Activated CD4-positive, CD25-positive, alpha-beta regulatory T cell treated with anti-CD3 and anti-CD28 coated beads, Interleukin-2, amount 50 U/mL, for 24 hours (primary cell): ENCODE data around the gene KDM1B.
"Not testable (repeated sequence)": the region's sequence is repeated elsewhere in the genome, so short reads cannot be mapped to it uniquely, and the experiment has no call there.

Experiments used
- ATAC-seq, 2 donors: fragments of 150-1000 bp; cut with Tn5 transposase; one replicate each; pipeline ENCODE4 v1.10.0; 2021; ENCODE audit warnings: mild to moderate bottlenecking in 1 of 2, moderate library complexity in 1 of 2

Gene KDM1B

GRCh38 chr6:18155150-18155863, at the start of gene KDM1B:
KDM1B (plus strand) TSS chr6:18155422; CDS start chr6:18159896, 4,474 bp downstream.
- peak; percentile 89 to 90 for ATAC-seq

- ATAC-seq: no peak
Measured at GRCh38 chr6:18107061-18107460, 48.2 kb upstream of the KDM1B start.

GRCh38 chr6:18110162-18110561, 45.1 kb upstream of the KDM1B start:
- ATAC-seq: no peak

GRCh38 chr6:18115356-18115755, 39.9 kb upstream of the KDM1B start:
- ATAC-seq: peak; percentile 77 to 79

GRCh38 chr6:18117136-18117535, 38.1 kb upstream of the KDM1B start:
- no peak for ATAC-seq

- ATAC-seq: no peak
Measured at GRCh38 chr6:18118330-18118729, 36.9 kb upstream of the KDM1B start.

GRCh38 chr6:18119236-18119635, 36.0 kb upstream of the KDM1B start:
- no peak for ATAC-seq

- ATAC-seq: no peak
Measured at GRCh38 chr6:18121580-18122127, 33.6 kb upstream of the KDM1B start.

GRCh38 chr6:18122128-18123093, 32.8 kb upstream of the KDM1B start, which contains the start of gene NHLRC1:
NHLRC1 (minus strand) TSS chr6:18122677; CDS start chr6:18122606, 71 bp downstream.
- ATAC-seq: peak; percentile 97 to 98

- no peak for ATAC-seq
Measured at GRCh38 chr6:18126121-18126520, 29.1 kb upstream of the KDM1B start.

GRCh38 chr6:18132346-18132745, 22.9 kb upstream of the KDM1B start:
- ATAC-seq: no peak

- ATAC-seq: no peak
Measured at GRCh38 chr6:18135171-18135570, 20.1 kb upstream of the KDM1B start.

GRCh38 chr6:18136260-18136659, 19.0 kb upstream of the KDM1B start:
- no peak for ATAC-seq

- ATAC-seq: no peak
Measured at GRCh38 chr6:18138906-18139305, 16.3 kb upstream of the KDM1B start.

GRCh38 chr6:18139935-18140621, 15.1 kb upstream of the KDM1B start:
- no peak for ATAC-seq

GRCh38 chr6:18141805-18142590, 13.2 kb upstream of the KDM1B start:
- ATAC-seq: no peak

- ATAC-seq: no peak
Measured at GRCh38 chr6:18142591-18142861, 12.7 kb upstream of the KDM1B start.

GRCh38 chr6:18147160-18147559, 8.1 kb upstream of the KDM1B start:
- peak; percentile 76 to 88 for ATAC-seq

- ATAC-seq: no peak
Measured at GRCh38 chr6:18147616-18148015, 7.6 kb upstream of the KDM1B start.

- ATAC-seq: no peak
Measured at GRCh38 chr6:18148304-18149025, 6.8 kb upstream of the KDM1B start.

- not testable (repeated sequence) for ATAC-seq
Measured at GRCh38 chr6:18151391-18151790, 3.8 kb upstream of the KDM1B start.
